Thoracic aorta (tissue), 2 donors: ENCODE measurements around the gene TAS2R60. TPM values are rescaled to one million over a fixed set of nuclear protein-coding genes. Genes with fewer than 3 reads are reported as not detected.

Experiments
- ATAC-seq: fragments of 150-250 bp; one replicate; pipeline ENCODE4 v1.8.0; 2017; ENCODE audit warnings: low read depth; ENCODE audit not compliant: insufficient number of reproducible peaks, low FRiP score
- DNase-seq: peaks from one replicate; pipeline ENCODE4 v3.0.0-alpha.2; 2020; ENCODE audit warnings: low spot score
- H3K27ac ChIP-seq, 2 donors: fragments of 200-600 bp; sonication (generic); 1 replicate in 1 of 2; 2 replicates in 1 of 2; pipeline ENCODE4 v1.5.1; 2016; ENCODE audit warnings: mild to moderate bottlenecking in 2 of 2, moderate library complexity in 2 of 2
- H3K27me3 ChIP-seq: fragments of 200-600 bp; sonication (generic); replicated peaks from 2 replicates; pipeline ENCODE4 v1.6.0; 2016; ENCODE audit warnings: mild to moderate bottlenecking; ENCODE audit not compliant: insufficient read depth
- H3K36me3 ChIP-seq: fragments of 200-600 bp; sonication (generic); one replicate; pipeline ENCODE4 v1.5.1; 2016
- H3K4me1 ChIP-seq, 2 donors: fragments of 200-600 bp; sonication (generic); 1 replicate in 1 of 2; 2 replicates in 1 of 2; pipeline versions ENCODE4 v1.5.1 to v1.6.0; 2016; ENCODE audit warnings: low read depth in 2 of 2, mild to moderate bottlenecking in 1 of 2; ENCODE audit not compliant: control insufficient read depth in 1 of 2
- H3K4me3 ChIP-seq: fragments of 200-600 bp; sonication (generic); 2 replicates; pipeline ENCODE4 v1.5.1; 2016; ENCODE audit warnings: mild to moderate bottlenecking
- H3K9me3 ChIP-seq: fragments of 200-600 bp; sonication (generic); 2 replicates; pipeline ENCODE4 v1.5.1; 2016
- total RNA-seq, 2 donors: library from RNA; depleted of rRNA; stranded (reverse); fragments of >200 nt; gene quantifications; one replicate each; pipeline versions ENCODE4 v1.1.0 to v1.2.3, GENCODE V29; 2016
- TF ChIP-seq, protein P1 (sequence below): fragments of 200-600 bp; sonication (generic); IDR thresholded peaks from one replicate; pipeline ENCODE4 v1.5.1; 2019; ENCODE audit warnings: antibody characterized with exemption

TAS2R60 gene
- total RNA-seq, 2 donors from 2014 or later, result 8.5 TPM; not detected in 1

DNA sequence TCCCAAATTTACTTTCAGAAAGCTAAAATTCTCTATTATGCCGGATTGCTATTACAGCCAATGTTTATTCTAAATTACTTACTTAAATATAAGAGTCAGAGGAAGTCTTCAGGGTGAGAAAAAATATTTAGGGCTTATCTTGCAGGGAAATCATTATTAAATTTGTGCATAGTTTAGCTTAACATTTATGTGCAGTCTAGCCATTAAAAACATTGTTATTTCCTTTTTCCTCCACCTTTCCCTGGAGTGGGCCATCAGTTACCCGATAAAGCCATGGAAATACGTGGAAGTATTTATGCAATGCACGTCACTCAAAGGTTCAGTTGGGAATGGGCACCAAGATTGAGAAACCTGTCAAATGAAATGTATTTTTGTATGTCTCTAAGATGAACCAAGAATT lies 9.5 kb upstream of the TAS2R60 start:
- Histone ChIP-seq H3K9me3 (no peaks in the 10 kb centered on the region), H3K36me3 (no peaks in the 10 kb centered on the region), H3K27me3 (no peaks in the 10 kb centered on the region), H3K27ac (no peak overlapping the region), H3K4me1 (no peaks in the 10 kb centered on the region), H3K4me3 (no peak overlapping the region)
- ATAC-seq (no peak), DNase-seq (no peak)
- TF ChIP-seq, protein P1, sequence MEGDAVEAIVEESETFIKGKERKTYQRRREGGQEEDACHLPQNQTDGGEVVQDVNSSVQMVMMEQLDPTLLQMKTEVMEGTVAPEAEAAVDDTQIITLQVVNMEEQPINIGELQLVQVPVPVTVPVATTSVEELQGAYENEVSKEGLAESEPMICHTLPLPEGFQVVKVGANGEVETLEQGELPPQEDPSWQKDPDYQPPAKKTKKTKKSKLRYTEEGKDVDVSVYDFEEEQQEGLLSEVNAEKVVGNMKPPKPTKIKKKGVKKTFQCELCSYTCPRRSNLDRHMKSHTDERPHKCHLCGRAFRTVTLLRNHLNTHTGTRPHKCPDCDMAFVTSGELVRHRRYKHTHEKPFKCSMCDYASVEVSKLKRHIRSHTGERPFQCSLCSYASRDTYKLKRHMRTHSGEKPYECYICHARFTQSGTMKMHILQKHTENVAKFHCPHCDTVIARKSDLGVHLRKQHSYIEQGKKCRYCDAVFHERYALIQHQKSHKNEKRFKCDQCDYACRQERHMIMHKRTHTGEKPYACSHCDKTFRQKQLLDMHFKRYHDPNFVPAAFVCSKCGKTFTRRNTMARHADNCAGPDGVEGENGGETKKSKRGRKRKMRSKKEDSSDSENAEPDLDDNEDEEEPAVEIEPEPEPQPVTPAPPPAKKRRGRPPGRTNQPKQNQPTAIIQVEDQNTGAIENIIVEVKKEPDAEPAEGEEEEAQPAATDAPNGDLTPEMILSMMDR, result no peak

DNA sequence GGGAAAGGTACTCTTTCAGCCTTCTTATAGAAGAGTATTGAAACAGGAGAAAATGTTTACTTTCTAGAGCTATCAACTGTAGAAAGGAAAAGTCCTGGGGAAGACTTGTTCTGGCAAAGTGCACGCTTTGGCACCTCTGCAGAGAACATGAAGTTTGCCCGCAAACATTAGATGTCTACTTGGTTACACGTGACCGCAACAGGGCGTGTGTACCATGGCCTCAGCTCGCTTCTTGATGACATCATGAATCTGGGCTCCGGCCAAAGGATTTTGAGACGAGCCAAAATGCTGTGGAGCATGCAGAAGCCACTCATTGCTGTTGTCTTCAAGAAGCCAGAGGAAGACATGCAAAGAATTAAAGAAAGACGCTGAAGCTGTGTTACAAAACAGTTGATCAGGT lies 8.6 kb upstream of the TAS2R60 start:
- H3K4me3 ChIP-seq, result no peak overlapping the region
- no peaks in the 10 kb centered on the region for H3K36me3 ChIP-seq
- no peaks in the 10 kb centered on the region for H3K27me3 ChIP-seq
- H3K4me1 ChIP-seq, result no peaks in the 10 kb centered on the region
- H3K9me3 ChIP-seq, result no peaks in the 10 kb centered on the region
- ATAC-seq (no peak), DNase-seq (no peak)
- TF ChIP-seq, protein P1, result no peak
- no peak overlapping the region for H3K27ac ChIP-seq

DNA sequence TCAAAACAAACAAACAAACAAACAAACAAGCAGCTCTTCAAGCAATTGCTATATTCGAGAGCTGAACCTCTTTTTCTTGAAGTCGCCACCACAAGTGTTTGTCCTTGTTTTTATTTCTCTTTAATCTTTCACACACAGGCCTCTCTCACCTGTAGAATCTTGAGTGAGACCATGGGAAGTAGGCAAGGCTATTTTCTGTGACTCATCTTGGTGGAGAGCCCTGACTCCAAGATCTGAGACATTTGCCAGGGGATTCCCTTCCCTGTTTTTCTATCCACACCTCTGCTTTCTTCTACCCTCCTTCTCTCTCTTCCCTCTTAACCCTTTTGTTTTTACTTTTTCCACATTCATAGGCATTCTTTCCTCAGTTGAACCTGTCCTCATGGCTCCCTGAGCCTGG lies 8.0 kb upstream of the TAS2R60 start:
- H3K4me3 ChIP-seq, result no peak overlapping the region
- ATAC-seq, result no peak

DNA sequence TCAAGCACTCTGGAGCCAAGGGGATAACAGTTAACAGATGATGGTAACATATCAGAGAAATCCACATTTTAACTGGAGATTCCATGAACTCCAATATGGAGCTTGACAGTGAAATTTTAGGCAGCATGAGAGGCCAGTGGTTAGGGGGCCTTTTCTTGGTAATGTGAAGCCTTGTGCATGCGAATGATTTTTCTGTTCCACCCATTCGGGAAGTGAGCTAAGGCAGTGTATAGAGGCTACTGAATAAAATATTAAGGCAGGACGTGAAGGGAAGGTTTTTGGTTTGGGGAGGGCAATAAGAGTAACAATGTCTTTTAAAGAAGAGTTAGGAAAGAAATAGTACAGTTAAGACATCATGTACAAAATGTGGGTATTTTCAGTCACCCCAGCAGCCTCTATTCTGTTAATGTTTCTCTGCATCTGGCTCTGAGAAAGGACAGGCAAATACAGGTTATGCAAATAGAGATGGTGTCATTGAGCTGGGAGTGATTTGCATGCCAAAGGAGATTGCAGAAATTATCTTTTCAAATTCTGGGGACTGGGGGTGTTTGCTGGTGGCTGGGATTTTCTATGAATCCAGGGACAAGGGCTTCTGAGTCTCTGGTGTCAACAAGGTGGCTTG lies 6.8 kb upstream of the TAS2R60 start:
- H3K9me3 ChIP-seq, result no peaks in the 10 kb centered on the region
- H3K27ac ChIP-seq, result no peak overlapping the region
- TF ChIP-seq, protein P1, result no peak
- no peak for DNase-seq
- no peaks in the 10 kb centered on the region for H3K4me1 ChIP-seq
- ATAC-seq, result no peak
- no peaks in the 10 kb centered on the region for H3K36me3 ChIP-seq
- no peak overlapping the region for H3K4me3 ChIP-seq
- H3K27me3 ChIP-seq, result no peaks in the 10 kb centered on the region

More for the DNA sequence above, 8.0 kb upstream of the TAS2R60 start:
- DNase-seq, result no peak
- H3K27me3 ChIP-seq, result no peaks in the 10 kb centered on the region
- no peaks in the 10 kb centered on the region for H3K9me3 ChIP-seq
- TF ChIP-seq, protein P1, result no peak
- H3K27ac ChIP-seq, result no peak overlapping the region
- no peaks in the 10 kb centered on the region for H3K4me1 ChIP-seq
- H3K36me3 ChIP-seq, result no peaks in the 10 kb centered on the region

DNA sequence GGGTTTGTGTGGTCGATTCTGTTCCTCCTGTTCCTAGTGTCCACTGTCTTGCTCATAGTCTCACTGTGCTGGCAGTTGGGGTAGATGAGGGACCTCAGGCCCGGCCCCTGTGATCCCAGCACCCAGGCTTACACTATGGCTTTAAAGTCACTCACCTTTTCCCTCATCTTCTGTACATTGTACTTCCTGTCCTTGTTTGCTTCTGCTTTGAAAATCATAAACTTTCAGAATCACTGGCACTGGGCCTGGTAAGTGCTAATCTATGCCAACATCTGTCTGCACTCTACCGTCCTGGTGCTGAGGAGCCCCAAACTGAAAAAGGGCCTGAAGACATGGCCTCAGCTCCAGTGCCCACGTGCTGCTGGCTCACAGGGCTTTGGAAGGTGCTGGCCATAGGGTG lies 5.7 kb upstream of the TAS2R60 start:
- H3K4me3 ChIP-seq, result no peak overlapping the region
- TF ChIP-seq, protein P1, result no peak
- ATAC-seq, result no peak

More for the DNA sequence above, 5.7 kb upstream of the TAS2R60 start:
- no peaks in the 10 kb centered on the region for H3K4me1 ChIP-seq
- H3K27ac ChIP-seq, result no peak overlapping the region
- H3K27me3 ChIP-seq, result no peaks in the 10 kb centered on the region
- H3K36me3 ChIP-seq, result no peaks in the 10 kb centered on the region
- H3K9me3 ChIP-seq, result no peaks in the 10 kb centered on the region
- DNase-seq, result no peak
